Upper lobe of right lung (tissue), 1 donor: ENCODE results near the gene HLA-DQB2. TPM values are rescaled to one million over a fixed set of nuclear protein-coding genes. Genes with fewer than 3 reads are reported as not detected.

Experiments
- ATAC-seq: fragments of 200-7000 bp; cut with Tn5 transposase; one replicate; pipeline ENCODE4 v1.9.1; 2020; ENCODE audit warnings: mild to moderate bottlenecking, moderate library complexity
- DNase-seq: peaks from one replicate; pipeline ENCODE4 v3.0.0-alpha.2; 2020
- H3K27ac ChIP-seq: fragments of 200-600 bp; one replicate; pipeline ENCODE4 v1.8.0; 2022
- H3K27me3 ChIP-seq: fragments of 200-600 bp; one replicate; pipeline ENCODE4 v1.8.0; 2022; ENCODE audit warnings: mild to moderate bottlenecking
- H3K36me3 ChIP-seq: fragments of 200-600 bp; one replicate; pipeline ENCODE4 v1.8.0; 2022
- H3K4me1 ChIP-seq: fragments of 200-600 bp; one replicate; pipeline ENCODE4 v1.8.0; 2022
- H3K4me3 ChIP-seq: fragments of 200-600 bp; one replicate; pipeline ENCODE4 v1.8.0; 2022; ENCODE audit warnings: mild to moderate bottlenecking
- H3K9me3 ChIP-seq: fragments of 200-600 bp; one replicate; pipeline ENCODE4 v1.8.0; 2022
- intact Hi-C: fragments of 100-400 bp; cut with DNase I; formaldehyde crosslinking; loops from one replicate; pipeline ENCODE4 v1.11.0; 2022
- microRNA-seq: library from miRNA; unstranded; fragments of <30 nt; microRNA quantifications from one replicate; pipeline ENCODE4 v1.2.0, GENCODE V29; 2020; ENCODE audit warnings: borderline microRNAs expressed
- total RNA-seq: library from RNA; stranded (reverse); fragmentation: NEBNext Ultra II Directional; extraction: Animal tissue kit (Norgen Biotek cat#: 25700); gene quantifications from one replicate; pipeline ENCODE4 v1.2.1, GENCODE V29; 2021
- TF ChIP-seq, protein P1 (sequence below): fragments of 200-600 bp; IDR thresholded peaks from one replicate; pipeline ENCODE4 v1.8.0; 2022; ENCODE audit warnings: antibody characterized with exemption
- donor health status: DM: no; HTN: yes; CAD: no; lungs with severe emphysema.

HLA-DQB2 gene
- total RNA-seq, 1 donor from 2014 or later = 62.8 TPM

DNA sequence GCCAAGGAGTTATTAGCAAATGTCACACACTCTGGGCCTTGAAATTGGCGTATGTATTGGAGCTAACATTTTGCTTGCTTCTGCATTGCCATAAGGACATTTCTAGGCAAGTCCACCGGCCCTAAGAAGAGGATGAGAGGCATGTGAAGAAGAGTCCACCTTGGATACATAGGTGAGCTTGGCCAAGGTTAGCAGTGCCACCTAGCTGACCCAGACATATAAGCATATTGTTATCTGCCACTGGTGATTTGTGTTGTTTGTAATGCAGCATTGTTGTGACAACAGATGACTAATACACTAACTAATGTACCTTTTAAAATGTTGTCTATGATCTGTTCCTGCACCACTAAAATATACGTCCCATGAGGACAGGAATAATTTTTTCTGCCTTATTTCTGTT, 46.9 kb downstream of the HLA-DQB2 start:
- Histone ChIP-seq H3K4me3 (no peak overlapping the region), H3K9me3 (no peaks in the 10 kb centered on the region), H3K4me1 (no peaks in the 10 kb centered on the region), H3K27ac (no peak overlapping the region), H3K36me3 (no peaks in the 10 kb centered on the region), H3K27me3 (no peaks in the 10 kb centered on the region)
- ATAC-seq (no peak), DNase-seq (no peak)
- intact Hi-C loops = no loop called here
- TF ChIP-seq, protein P1, sequence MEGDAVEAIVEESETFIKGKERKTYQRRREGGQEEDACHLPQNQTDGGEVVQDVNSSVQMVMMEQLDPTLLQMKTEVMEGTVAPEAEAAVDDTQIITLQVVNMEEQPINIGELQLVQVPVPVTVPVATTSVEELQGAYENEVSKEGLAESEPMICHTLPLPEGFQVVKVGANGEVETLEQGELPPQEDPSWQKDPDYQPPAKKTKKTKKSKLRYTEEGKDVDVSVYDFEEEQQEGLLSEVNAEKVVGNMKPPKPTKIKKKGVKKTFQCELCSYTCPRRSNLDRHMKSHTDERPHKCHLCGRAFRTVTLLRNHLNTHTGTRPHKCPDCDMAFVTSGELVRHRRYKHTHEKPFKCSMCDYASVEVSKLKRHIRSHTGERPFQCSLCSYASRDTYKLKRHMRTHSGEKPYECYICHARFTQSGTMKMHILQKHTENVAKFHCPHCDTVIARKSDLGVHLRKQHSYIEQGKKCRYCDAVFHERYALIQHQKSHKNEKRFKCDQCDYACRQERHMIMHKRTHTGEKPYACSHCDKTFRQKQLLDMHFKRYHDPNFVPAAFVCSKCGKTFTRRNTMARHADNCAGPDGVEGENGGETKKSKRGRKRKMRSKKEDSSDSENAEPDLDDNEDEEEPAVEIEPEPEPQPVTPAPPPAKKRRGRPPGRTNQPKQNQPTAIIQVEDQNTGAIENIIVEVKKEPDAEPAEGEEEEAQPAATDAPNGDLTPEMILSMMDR = no peak

DNA sequence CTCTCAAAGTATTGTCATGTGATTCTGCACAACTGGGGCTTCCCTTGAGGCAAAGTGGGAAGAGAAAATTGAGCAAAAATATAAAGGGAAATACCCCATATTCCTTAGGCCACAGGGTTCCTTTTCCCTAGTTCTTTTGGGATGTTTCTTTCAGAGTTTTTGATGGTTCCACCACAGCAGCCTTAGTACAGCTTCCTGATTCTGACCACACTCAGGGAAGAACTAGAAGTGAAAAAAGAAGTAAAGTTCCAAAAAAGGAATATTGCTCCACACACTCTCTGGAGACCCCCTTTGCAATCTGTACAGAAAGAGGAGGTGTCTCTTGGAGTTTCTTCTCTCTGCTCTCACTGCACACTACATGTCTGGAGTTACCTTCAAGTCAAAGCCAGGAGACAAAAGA, 50.1 kb downstream of the HLA-DQB2 start:
- Histone ChIP-seq H3K4me3 (no peak overlapping the region), H3K4me1 (no peaks in the 10 kb centered on the region), H3K36me3 (no peaks in the 10 kb centered on the region), H3K27ac (no peak overlapping the region), H3K9me3 (no peaks in the 10 kb centered on the region), H3K27me3 (no peaks in the 10 kb centered on the region)
- intact Hi-C loops = no loop called here
- TF ChIP-seq, protein P1 = no peak
- DNase-seq = no peak
- ATAC-seq = no peak

DNA sequence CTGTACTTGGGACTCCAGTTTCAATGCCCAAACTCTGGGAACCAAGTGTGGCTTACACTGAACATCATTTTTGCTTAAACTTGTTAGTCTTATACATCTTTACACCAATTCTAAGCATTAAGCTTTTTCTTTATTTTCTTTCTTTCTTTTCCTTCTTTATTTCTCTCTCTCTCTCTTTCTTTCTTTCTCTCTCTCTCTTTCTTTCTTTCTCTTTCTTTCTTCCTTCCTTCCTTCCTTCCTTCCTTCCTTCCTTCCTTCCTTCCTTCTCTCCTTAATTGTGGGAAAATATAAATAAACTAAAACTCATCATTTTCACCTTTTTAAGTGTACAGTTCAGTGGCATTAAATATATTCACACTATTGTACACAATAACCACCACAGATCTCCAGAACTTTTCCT, 53.7 kb downstream of the HLA-DQB2 start:
- Histone ChIP-seq H3K4me1 (no peaks in the 10 kb centered on the region), H3K4me3 (no peak overlapping the region), H3K27ac (no peak overlapping the region), H3K27me3 (no peaks in the 10 kb centered on the region), H3K36me3 (no peaks in the 10 kb centered on the region), H3K9me3 (no peaks in the 10 kb centered on the region)
- DNase-seq = no peak
- intact Hi-C loops = no loop called here
- no peak for ATAC-seq
- TF ChIP-seq, protein P1 = no peak

Small RNAs within 50 kb of the gene (microRNA-seq; reads per million reads assigned to microRNA genes)
- gene MIR3135B = not detected

Other genes with a start within 250 kb of the HLA-DQB2 start
- gene HLA-DRB5, start 233.2 kb downstream of the HLA-DQB2 start, total RNA-seq = 197 TPM
- 335 TPM for gene HLA-DRB1, start 173.7 kb downstream of the HLA-DQB2 start, total RNA-seq
- gene HLA-DQA1, start 126.1 kb downstream of the HLA-DQB2 start, total RNA-seq = 111 TPM
- gene HLA-DQB1, start 96.9 kb downstream of the HLA-DQB2 start, total RNA-seq = 94.9 TPM
- gene HLA-DQA2, start 22.1 kb downstream of the HLA-DQB2 start, total RNA-seq = 51.7 TPM
- 0.64 TPM for gene HLA-DOB, start 53.5 kb upstream of the HLA-DQB2 start, total RNA-seq
- gene TAP2, start 75.2 kb upstream of the HLA-DQB2 start, total RNA-seq = 56.4 TPM
- gene PSMB8, start 80.5 kb upstream of the HLA-DQB2 start, total RNA-seq = 86.9 TPM
- gene TAP1, start 90.2 kb upstream of the HLA-DQB2 start, total RNA-seq = 60.4 TPM
- gene PSMB9, start 90.7 kb upstream of the HLA-DQB2 start, total RNA-seq = 47.2 TPM
- gene HLA-DMB, start 177.5 kb upstream of the HLA-DQB2 start, total RNA-seq = 140 TPM
- gene HLA-DMA, start 189.6 kb upstream of the HLA-DQB2 start, total RNA-seq = 197 TPM
- gene BRD2, start 205.1 kb upstream of the HLA-DQB2 start, total RNA-seq = 155 TPM
- 25.2 TPM for gene HLA-DOA, start 246.1 kb upstream of the HLA-DQB2 start, total RNA-seq